Keratinocyte (primary cell): ENCODE results near the gene PRKCI. TPM values are rescaled to one million over a fixed set of nuclear protein-coding genes. Genes with fewer than 3 reads are reported as not detected.

Source experiments
- DNase-seq: peaks from one replicate; pipeline ENCODE4 v3.0.0-alpha.2; 2011; ENCODE audit warnings: low read depth, missing footprints, low spot score
- FAIRE-seq: peaks from 2 replicates; lab custom pipeline; 2011; peaks lifted over from hg19 to GRCh38; lab: Jason Lieb, UNC
- H2AFZ ChIP-seq: 2 replicates; pipeline ENCODE4 v1.6.0; 2012; ENCODE audit warnings: low read length, control low read depth, inconsistent platforms; ENCODE audit not compliant: control insufficient read depth
- H3K27ac ChIP-seq: 2 replicates; pipeline ENCODE4 v1.5.1; 2011; ENCODE audit warnings: low read length; ENCODE audit not compliant: control insufficient read depth, insufficient read depth
- H3K27me3 ChIP-seq: 3 replicates; pipeline ENCODE4 v1.6.0; 2011; ENCODE audit warnings: low read length; ENCODE audit not compliant: control insufficient read depth, insufficient read depth; ENCODE audit errors: extremely low read depth
- H3K36me3 ChIP-seq, 2 experiments: 2 replicates in 1 of 2; 3 replicates in 1 of 2; pipeline ENCODE4 v1.5.1; 2011; ENCODE audit warnings: low read length in 2 of 2, mild to moderate bottlenecking in 1 of 2; ENCODE audit not compliant: control insufficient read depth in 2 of 2, insufficient read depth in 2 of 2; ENCODE audit errors: extremely low read depth in 1 of 2
- H3K4me1 ChIP-seq: 3 replicates; pipeline ENCODE4 v1.5.1; 2011; ENCODE audit warnings: low read length; ENCODE audit not compliant: control insufficient read depth, insufficient read depth; ENCODE audit errors: extremely low read depth
- H3K4me2 ChIP-seq: 3 replicates; pipeline ENCODE4 v1.6.0; 2011; ENCODE audit warnings: low read depth, low read length; ENCODE audit not compliant: control insufficient read depth, insufficient read depth; ENCODE audit errors: extremely low read depth
- H3K4me3 ChIP-seq, 3 experiments: fragments of 200-600 bp in 1 of 3; sonication (generic) in 1 of 3; 2 replicates in 2 of 3; 3 replicates in 1 of 3; pipeline ENCODE4 v1.5.1; 2011 to 2016; ENCODE audit warnings: low read length in 3 of 3, mild to moderate bottlenecking in 3 of 3, control low read depth in 2 of 3, inconsistent platforms in 1 of 3, low read depth in 1 of 3, mixed read lengths in 1 of 3, mixed run types in 1 of 3, moderate library complexity in 1 of 3; ENCODE audit not compliant: control insufficient read depth in 2 of 3, insufficient read depth in 2 of 3; ENCODE audit errors: extremely low read depth in 1 of 3
- H3K79me2 ChIP-seq: 2 replicates; pipeline ENCODE4 v1.6.0; 2012; ENCODE audit warnings: low read length; ENCODE audit not compliant: control insufficient read depth, insufficient read depth
- H3K9ac ChIP-seq: 3 replicates; pipeline ENCODE4 v1.6.0; 2011; ENCODE audit warnings: low read length; ENCODE audit not compliant: control insufficient read depth, insufficient read depth; ENCODE audit errors: extremely low read depth
- H3K9me1 ChIP-seq: 3 replicates; pipeline ENCODE4 v1.6.0; 2011; ENCODE audit warnings: low read length; ENCODE audit not compliant: control insufficient read depth, insufficient read depth; ENCODE audit errors: extremely low read depth
- H3K9me3 ChIP-seq: 2 replicates; pipeline ENCODE4 v1.5.1; 2012; ENCODE audit warnings: low read depth, low read length; ENCODE audit not compliant: control insufficient read depth
- H4K20me1 ChIP-seq: 3 replicates; pipeline ENCODE4 v1.6.0; 2011; ENCODE audit warnings: low read length; ENCODE audit not compliant: control insufficient read depth, insufficient read depth; ENCODE audit errors: extremely low read depth
- CTCF ChIP-seq, 3 experiments: IDR thresholded peaks in 1 of 3; conservative IDR thresholded peaks in 1 of 3; optimal IDR thresholded peaks in 1 of 3; 2 replicates in 2 of 3; 3 replicates in 1 of 3; pipeline versions ENCODE3 to v1.5.1; 2011; ENCODE audit warnings: low read length in 3 of 3, mild to moderate bottlenecking in 3 of 3, moderate library complexity in 2 of 3, control low read depth in 1 of 3, inconsistent platforms in 1 of 3; ENCODE audit not compliant: insufficient read depth in 2 of 3; ENCODE audit errors: extremely low read depth in 1 of 3
- EZH2 ChIP-seq: IDR thresholded peaks from one replicate; pipeline ENCODE4 v1.6.1; 2012; ENCODE audit warnings: inconsistent platforms, mild to moderate bottlenecking, low read length, moderate library complexity
- dilution Hi-C: fragments of 300-500 bp; cut with MboI; formaldehyde crosslinking; loops from one replicate; pipeline ENCODE4 v1.7.0; 2020; ENCODE audit warnings: low sequenced_read_pairs; ENCODE audit not compliant: extremely low pct_ligation_motif_present
- polyA plus RNA-seq, 5 experiments: library from polyadenylated mRNA; depleted of rRNA in 3 of 5; stranded (reverse) in 3 of 5; stranded (forward) in 1 of 5; unstranded in 1 of 5; fragments of >200 nt; gene quantifications; 1 replicate in 1 of 5; 2 replicates in 3 of 5; 3 replicates in 1 of 5; pipeline versions ENCODE4 v1.2.1 to v1.2.3, GENCODE V29; 2011 to 2012; ENCODE audit warnings: missing spikeins in 2 of 5, low read depth in 1 of 5, low replicate concordance in 1 of 5

The PRKCI gene
- polyA plus RNA-seq, 1 donor (not counting 4 experiments of a cell fraction or from before 2014, with no cell fraction given): 53.5 TPM

- no peak for TF ChIP-seq EZH2
- TF ChIP-seq CTCF (optimal IDR thresholded peaks at IDR 0.05 in 1 of 3, IDR thresholded peaks at IDR 0.05 in 1 of 3, conservative IDR thresholded peaks at IDR 0.05 in 1 of 3; ENCODE audit: extremely low read depth in 1 of 3, insufficient read depth in 2 of 3, low read length in 3 of 3): no peak
- no peak for DNase-seq
- Histone ChIP-seq H3K4me1 (no peaks in the 10 kb centered on the region), H3K4me2 (no peak overlapping the region), H2AFZ (no peak overlapping the region), H3K9me1 (no peaks in the 10 kb centered on the region), H3K27me3 (no peaks in the 10 kb centered on the region), H3K9ac (no peak overlapping the region), H3K79me2 (no peaks in the 10 kb centered on the region), H3K4me3 (no peak overlapping the region), H3K27ac (no peak overlapping the region), H3K36me3 (peaks cover 0 to 9% of the 10 kb centered on the region in 2 experiments), H4K20me1 (no peaks in the 10 kb centered on the region), H3K9me3 (no peaks in the 10 kb centered on the region)
- no peak for FAIRE-seq
- dilution Hi-C loops: no loop called here
These were observed 55.8 kb downstream of the PRKCI start for GRCh38 chr3:170277833-170278580.

GRCh38 chr3:170278627-170279026 lies 56.4 kb downstream of the PRKCI start:
- Histone ChIP-seq H2AFZ (no peak overlapping the region), H3K27ac (no peak overlapping the region), H3K9ac (no peak overlapping the region), H3K9me3 (no peaks in the 10 kb centered on the region), H3K4me2 (no peak overlapping the region), H4K20me1 (no peaks in the 10 kb centered on the region), H3K9me1 (no peaks in the 10 kb centered on the region), H3K36me3 (peaks cover 0 to 8% of the 10 kb centered on the region in 2 experiments), H3K4me3 (no peak overlapping the region), H3K79me2 (no peaks in the 10 kb centered on the region), H3K27me3 (no peaks in the 10 kb centered on the region), H3K4me1 (no peaks in the 10 kb centered on the region)
- FAIRE-seq (no peak), DNase-seq (no peak)
- TF ChIP-seq EZH2 (no peak), CTCF (optimal IDR thresholded peaks at IDR 0.05 in 1 of 3, IDR thresholded peaks at IDR 0.05 in 1 of 3, conservative IDR thresholded peaks at IDR 0.05 in 1 of 3; ENCODE audit: extremely low read depth in 1 of 3, insufficient read depth in 2 of 3, low read length in 3 of 3) (no peak)
- dilution Hi-C loops: no loop called here
